ENCODE measurements around the gene RAB19.
"Not testable (repeated sequence)": the region's sequence is repeated elsewhere in the genome, so short reads cannot be mapped to it uniquely, and the experiment has no call there.

Gene RAB19

GRCh38 chr7:140448781-140449480 is 45.1 kb downstream of the RAB19 start:
- peaks cover 7 to 24% (median 14%) of the 10 kb centered on the region in 5 donors for H3K36me3 ChIP-seq (ENCODE audit: control insufficient read depth in 5 of 5, insufficient read depth in 5 of 5, low read length in 5 of 5)
- H3K27ac ChIP-seq (ENCODE audit: low read depth, low read length): no peak overlapping the region
- no peaks in the 10 kb centered on the region for H3K27me3 ChIP-seq (ENCODE audit: control insufficient read depth in 5 of 5, insufficient read depth in 4 of 5, low read length in 5 of 5)
- no peak overlapping the region for H3K4me3 ChIP-seq (ENCODE audit: low read depth in 1 of 5, low read length in 5 of 5)
- peaks cover 0 to 4% (median 0%) of the 10 kb centered on the region in 5 donors for H3K4me1 ChIP-seq (ENCODE audit: control insufficient read depth in 5 of 5, insufficient read depth in 5 of 5, low read length in 5 of 5)
- no peaks in the 10 kb centered on the region for H3K9me3 ChIP-seq (ENCODE audit: control insufficient read depth in 5 of 5, low read length in 5 of 5)
- no peak overlapping the region for H3K9ac ChIP-seq (ENCODE audit: low read length in 5 of 5)

GRCh38 chr7:140451716-140452115 is 47.9 kb downstream of the RAB19 start:
- H3K4me3 ChIP-seq (ENCODE audit: low read depth in 1 of 5, low read length in 5 of 5): no peak overlapping the region
- no peaks in the 10 kb centered on the region for H3K27me3 ChIP-seq (ENCODE audit: control insufficient read depth in 5 of 5, insufficient read depth in 4 of 5, low read length in 5 of 5)
- no peak overlapping the region for H3K9ac ChIP-seq (ENCODE audit: low read length in 5 of 5)
- H3K4me1 ChIP-seq (ENCODE audit: control insufficient read depth in 5 of 5, insufficient read depth in 5 of 5, low read length in 5 of 5): peaks cover 0 to 4% (median 0%) of the 10 kb centered on the region in 5 donors
- H3K27ac ChIP-seq (ENCODE audit: low read depth, low read length): no peak overlapping the region
- H3K9me3 ChIP-seq (ENCODE audit: control insufficient read depth in 5 of 5, low read length in 5 of 5): no peaks in the 10 kb centered on the region
- H3K36me3 ChIP-seq (ENCODE audit: control insufficient read depth in 5 of 5, insufficient read depth in 5 of 5, low read length in 5 of 5): peaks cover 28 to 50% (median 42%) of the 10 kb centered on the region in 5 donors

GRCh38 chr7:140453273-140453672 is 49.4 kb downstream of the RAB19 start:
- Histone ChIP-seq H3K9ac (ENCODE audit: low read length in 5 of 5) (no peak overlapping the region), H3K4me1 (ENCODE audit: control insufficient read depth in 5 of 5, insufficient read depth in 5 of 5, low read length in 5 of 5) (peaks cover 0 to 4% (median 0%) of the 10 kb centered on the region in 5 donors), H3K9me3 (ENCODE audit: control insufficient read depth in 5 of 5, low read length in 5 of 5) (no peaks in the 10 kb centered on the region), H3K4me3 (ENCODE audit: low read depth in 1 of 5, low read length in 5 of 5) (no peak overlapping the region), H3K27me3 (ENCODE audit: control insufficient read depth in 5 of 5, insufficient read depth in 4 of 5, low read length in 5 of 5) (no peaks in the 10 kb centered on the region), H3K36me3 (ENCODE audit: control insufficient read depth in 5 of 5, insufficient read depth in 5 of 5, low read length in 5 of 5) (peaks cover 38 to 62% (median 51%) of the 10 kb centered on the region in 5 donors), H3K27ac (ENCODE audit: low read depth, low read length) (no peak overlapping the region)

- not testable (repeated sequence) for H3K4me3 ChIP-seq (ENCODE audit: low read depth in 1 of 5, low read length in 5 of 5); H3K9me3 ChIP-seq (ENCODE audit: control insufficient read depth in 5 of 5, low read length in 5 of 5); H3K9ac ChIP-seq (ENCODE audit: low read length in 5 of 5); H3K4me1 ChIP-seq (ENCODE audit: control insufficient read depth in 5 of 5, insufficient read depth in 5 of 5, low read length in 5 of 5); H3K27ac ChIP-seq (ENCODE audit: low read depth, low read length); H3K27me3 ChIP-seq (ENCODE audit: control insufficient read depth in 5 of 5, insufficient read depth in 4 of 5, low read length in 5 of 5)
- peaks cover 43 to 69% (median 59%) of the 10 kb centered on the region in 5 donors for H3K36me3 ChIP-seq (ENCODE audit: control insufficient read depth in 5 of 5, insufficient read depth in 5 of 5, low read length in 5 of 5)
Measured at GRCh38 chr7:140453785-140454656, 50.2 kb downstream of the RAB19 start.

GRCh38 chr7:140454657-140455015 is 50.8 kb downstream of the RAB19 start:
- H3K36me3 ChIP-seq (ENCODE audit: control insufficient read depth in 5 of 5, insufficient read depth in 5 of 5, low read length in 5 of 5): peaks cover 43 to 75% (median 62%) of the 10 kb centered on the region in 5 donors
- H3K9ac ChIP-seq (ENCODE audit: low read length in 5 of 5): no peak overlapping the region
- H3K27me3 ChIP-seq (ENCODE audit: control insufficient read depth in 5 of 5, insufficient read depth in 4 of 5, low read length in 5 of 5): no peaks in the 10 kb centered on the region
- H3K4me1 ChIP-seq (ENCODE audit: control insufficient read depth in 5 of 5, insufficient read depth in 5 of 5, low read length in 5 of 5): peaks cover 0 to 4% (median 0%) of the 10 kb centered on the region in 5 donors
- no peak overlapping the region for H3K4me3 ChIP-seq (ENCODE audit: low read depth in 1 of 5, low read length in 5 of 5)
- H3K27ac ChIP-seq (ENCODE audit: low read depth, low read length): no peak overlapping the region
- H3K9me3 ChIP-seq (ENCODE audit: control insufficient read depth in 5 of 5, low read length in 5 of 5): no peaks in the 10 kb centered on the region

GRCh38 chr7:140455743-140456142 is 51.9 kb downstream of the RAB19 start:
- no peak overlapping the region for H3K9ac ChIP-seq (ENCODE audit: low read length in 5 of 5)
- no peaks in the 10 kb centered on the region for H3K4me1 ChIP-seq (ENCODE audit: control insufficient read depth in 5 of 5, insufficient read depth in 5 of 5, low read length in 5 of 5)
- no peaks in the 10 kb centered on the region for H3K9me3 ChIP-seq (ENCODE audit: control insufficient read depth in 5 of 5, low read length in 5 of 5)
- H3K4me3 ChIP-seq (ENCODE audit: low read depth in 1 of 5, low read length in 5 of 5): no peak overlapping the region
- H3K36me3 ChIP-seq (ENCODE audit: control insufficient read depth in 5 of 5, insufficient read depth in 5 of 5, low read length in 5 of 5): peaks cover 47 to 81% (median 66%) of the 10 kb centered on the region in 5 donors
- no peak overlapping the region for H3K27ac ChIP-seq (ENCODE audit: low read depth, low read length)
- H3K27me3 ChIP-seq (ENCODE audit: control insufficient read depth in 5 of 5, insufficient read depth in 4 of 5, low read length in 5 of 5): no peaks in the 10 kb centered on the region

- H3K4me3 ChIP-seq (ENCODE audit: low read depth in 1 of 5, low read length in 5 of 5): no peak overlapping the region
- H3K9ac ChIP-seq (ENCODE audit: low read length in 5 of 5): no peak overlapping the region
Measured at GRCh38 chr7:140456551-140457051, 52.7 kb downstream of the RAB19 start.

GRCh38 chr7:140458201-140458600 is 54.3 kb downstream of the RAB19 start:
- Histone ChIP-seq H3K4me1 (ENCODE audit: control insufficient read depth in 5 of 5, insufficient read depth in 5 of 5, low read length in 5 of 5) (no peaks in the 10 kb centered on the region), H3K27ac (ENCODE audit: low read depth, low read length) (no peak overlapping the region), H3K4me3 (ENCODE audit: low read depth in 1 of 5, low read length in 5 of 5) (no peak overlapping the region), H3K27me3 (ENCODE audit: control insufficient read depth in 5 of 5, insufficient read depth in 4 of 5, low read length in 5 of 5) (no peaks in the 10 kb centered on the region), H3K36me3 (ENCODE audit: control insufficient read depth in 5 of 5, insufficient read depth in 5 of 5, low read length in 5 of 5) (peaks cover 47 to 91% (median 67%) of the 10 kb centered on the region in 5 donors), H3K9ac (ENCODE audit: low read length in 5 of 5) (no peak overlapping the region), H3K9me3 (ENCODE audit: control insufficient read depth in 5 of 5, low read length in 5 of 5) (no peaks in the 10 kb centered on the region)

More at GRCh38 chr7:140456551-140457051, 52.7 kb downstream of the RAB19 start:
- Histone ChIP-seq H3K36me3 (ENCODE audit: control insufficient read depth in 5 of 5, insufficient read depth in 5 of 5, low read length in 5 of 5) (peaks cover 50 to 87% (median 73%) of the 10 kb centered on the region in 5 donors), H3K27me3 (ENCODE audit: control insufficient read depth in 5 of 5, insufficient read depth in 4 of 5, low read length in 5 of 5) (no peaks in the 10 kb centered on the region), H3K27ac (ENCODE audit: low read depth, low read length) (no peak overlapping the region), H3K4me1 (ENCODE audit: control insufficient read depth in 5 of 5, insufficient read depth in 5 of 5, low read length in 5 of 5) (no peaks in the 10 kb centered on the region), H3K9me3 (ENCODE audit: control insufficient read depth in 5 of 5, low read length in 5 of 5) (no peaks in the 10 kb centered on the region)

GRCh38 chr7:140458916-140459315 is 55.1 kb downstream of the RAB19 start:
- no peaks in the 10 kb centered on the region for H3K4me1 ChIP-seq (ENCODE audit: control insufficient read depth in 5 of 5, insufficient read depth in 5 of 5, low read length in 5 of 5)
- no peaks in the 10 kb centered on the region for H3K9me3 ChIP-seq (ENCODE audit: control insufficient read depth in 5 of 5, low read length in 5 of 5)
- H3K9ac ChIP-seq (ENCODE audit: low read length in 5 of 5): no peak overlapping the region
- H3K27ac ChIP-seq (ENCODE audit: low read depth, low read length): no peak overlapping the region
- H3K4me3 ChIP-seq (ENCODE audit: low read depth in 1 of 5, low read length in 5 of 5): no peak overlapping the region
- H3K36me3 ChIP-seq (ENCODE audit: control insufficient read depth in 5 of 5, insufficient read depth in 5 of 5, low read length in 5 of 5): peaks cover 46 to 87% (median 60%) of the 10 kb centered on the region in 5 donors
- H3K27me3 ChIP-seq (ENCODE audit: control insufficient read depth in 5 of 5, insufficient read depth in 4 of 5, low read length in 5 of 5): no peaks in the 10 kb centered on the region

GRCh38 chr7:140463111-140463510 is 59.3 kb downstream of the RAB19 start:
- peaks cover 19 to 79% (median 46%) of the 10 kb centered on the region in 5 donors for H3K36me3 ChIP-seq (ENCODE audit: control insufficient read depth in 5 of 5, insufficient read depth in 5 of 5, low read length in 5 of 5)
- H3K27ac ChIP-seq (ENCODE audit: low read depth, low read length): no peak overlapping the region
- no peaks in the 10 kb centered on the region for H3K27me3 ChIP-seq (ENCODE audit: control insufficient read depth in 5 of 5, insufficient read depth in 4 of 5, low read length in 5 of 5)
- no peak overlapping the region for H3K4me3 ChIP-seq (ENCODE audit: low read depth in 1 of 5, low read length in 5 of 5)
- no peaks in the 10 kb centered on the region for H3K9me3 ChIP-seq (ENCODE audit: control insufficient read depth in 5 of 5, low read length in 5 of 5)
- no peaks in the 10 kb centered on the region for H3K4me1 ChIP-seq (ENCODE audit: control insufficient read depth in 5 of 5, insufficient read depth in 5 of 5, low read length in 5 of 5)
- H3K9ac ChIP-seq (ENCODE audit: low read length in 5 of 5): no peak overlapping the region
